Activated T-helper 1 cell treated with anti-CD3 and anti-CD28 coated beads, Interleukin-12 subunit alpha, Interleukin-12 subunit beta, Interleukin-2, Interleukin-4 antibody, amounts not matched to agents 30 ng/mL and 10 ng/mL and 1 ng/mL, durations not matched to agents 14 hours and 24 hours and 36 hours (primary cell): ENCODE results near the gene TALDO1. TPM values are rescaled to one million over a fixed set of nuclear protein-coding genes. Genes with fewer than 3 reads are reported as not detected.
A peak's percentile ranks its signal among the peaks of the same experiment; 100 is the strongest.

ENCODE experiments used
- DNase-seq: peaks from one replicate; pipeline ENCODE4 v3.0.0; 2021; ENCODE audit warnings: low spot score
- H3K27ac Mint-ChIP-seq: one replicate; pipeline ENCODE4 v1.8.0; 2021; ENCODE audit warnings: mild to moderate bottlenecking, mixed read lengths
- H3K27me3 Mint-ChIP-seq: one replicate; pipeline ENCODE4 v1.8.0; 2022; ENCODE audit warnings: mild to moderate bottlenecking, moderate library complexity, mixed read lengths; ENCODE audit not compliant: insufficient read depth
- H3K36me3 Mint-ChIP-seq: one replicate; pipeline ENCODE4 v1.8.0; 2021; ENCODE audit warnings: low read depth, mixed read lengths
- H3K4me1 Mint-ChIP-seq: one replicate; pipeline ENCODE4 v1.8.0; 2021; ENCODE audit warnings: low read depth, mixed read lengths
- H3K4me3 Mint-ChIP-seq: one replicate; pipeline ENCODE4 v1.8.0; 2021; ENCODE audit warnings: mild to moderate bottlenecking, moderate library complexity, mixed read lengths
- H3K9me3 Mint-ChIP-seq: one replicate; pipeline ENCODE4 v1.8.0; 2021; ENCODE audit warnings: mixed read lengths
- intact Hi-C: fragments of 100-400 bp; cut with micrococcal nuclease; formaldehyde crosslinking; loops from one replicate; pipeline ENCODE4 v1.15.1; 2024
- total RNA-seq: library from RNA; stranded (reverse); gene quantifications from 2 replicates; pipeline ENCODE4 v1.2.3, GENCODE V29; 2022

The TALDO1 gene
- total RNA-seq, 1 donor from 2014 or later: 269 TPM

GRCh38 chr11:812390-812789 is 65.1 kb downstream of the TALDO1 start:
- intact Hi-C loops: no loop called here
- DNase-seq: no peak
- Mint-ChIP-seq H3K27me3 (no peaks in the 10 kb centered on the region), H3K36me3 (peaks cover 29% of the 10 kb centered on the region), H3K4me3 (peak overlapping the region; percentile 92), H3K27ac (peak overlapping the region; percentile 34), H3K4me1 (peaks cover 28% of the 10 kb centered on the region), H3K9me3 (no peaks in the 10 kb centered on the region)

- Mint-ChIP-seq H3K4me3 (no peak overlapping the region), H3K27ac (no peak overlapping the region), H3K9me3 (no peaks in the 10 kb centered on the region), H3K27me3 (no peaks in the 10 kb centered on the region), H3K36me3 (peaks cover 29% of the 10 kb centered on the region), H3K4me1 (peaks cover 23% of the 10 kb centered on the region)
- no peak for DNase-seq
- intact Hi-C loops: no loop called here
These were observed 65.8 kb downstream of the TALDO1 start for GRCh38 chr11:813072-813455.

- H3K4me1 Mint-ChIP-seq: peaks cover 22% of the 10 kb centered on the region
These were observed 66.3 kb downstream of the TALDO1 start for GRCh38 chr11:813456-814096.

More at GRCh38 chr11:813456-814096, 66.3 kb downstream of the TALDO1 start:
- Mint-ChIP-seq H3K27ac (no peak overlapping the region), H3K9me3 (no peaks in the 10 kb centered on the region), H3K27me3 (no peaks in the 10 kb centered on the region), H3K4me3 (no peak overlapping the region), H3K36me3 (peaks cover 29% of the 10 kb centered on the region)
- intact Hi-C loops: no loop called here
- no peak for DNase-seq

Other genes with a start within 250 kb of the TALDO1 start
- 123 and 126 TPM in 2 replicates for gene RNH1, start 240.2 kb upstream of the TALDO1 start, total RNA-seq
- gene HRAS, start 211.9 kb upstream of the TALDO1 start, total RNA-seq: 76.6 and 88.7 TPM in 2 replicates
- gene LRRC56, start 209.9 kb upstream of the TALDO1 start, total RNA-seq: 1.8 and 2.2 TPM in 2 replicates
- gene LMNTD2, start 186.7 kb upstream of the TALDO1 start, total RNA-seq: 0.47 and 0.64 TPM in 2 replicates
- 15.9 and 19.8 TPM in 2 replicates for gene RASSF7, start 186.5 kb upstream of the TALDO1 start, total RNA-seq
- gene PHRF1, start 171.0 kb upstream of the TALDO1 start, total RNA-seq: 58.6 and 59.8 TPM in 2 replicates
- 56.6 and 63.1 TPM in 2 replicates for gene IRF7, start 131.5 kb upstream of the TALDO1 start, total RNA-seq
- not detected in 2 replicates for gene CDHR5, start 122.5 kb upstream of the TALDO1 start, total RNA-seq
- not detected in 2 replicates for gene SCT, start 120.3 kb upstream of the TALDO1 start, total RNA-seq
- 0.34 and 0.47 TPM in 2 replicates for gene DRD4, start 110.2 kb upstream of the TALDO1 start, total RNA-seq
- 72.2 and 72.7 TPM in 2 replicates for gene DEAF1, start 52.2 kb upstream of the TALDO1 start, total RNA-seq
- 14.2 and 14.7 TPM in 2 replicates for gene TMEM80, start 51.6 kb upstream of the TALDO1 start, total RNA-seq
- gene EPS8L2, start 41.2 kb upstream of the TALDO1 start, total RNA-seq: 16.8 and 20.2 TPM in 2 replicates
- gene GATD1, start 30.0 kb downstream of the TALDO1 start, total RNA-seq: 70.4 and 81.7 TPM in 2 replicates
- gene CEND1, start 42.6 kb downstream of the TALDO1 start, total RNA-seq: 7.1 and 7.2 TPM in 2 replicates
- gene SLC25A22, start 50.8 kb downstream of the TALDO1 start, total RNA-seq: 87.6 and 92.0 TPM in 2 replicates
- 25.2 and 27.9 TPM in 2 replicates for gene PIDD1, start 57.8 kb downstream of the TALDO1 start, total RNA-seq
- 2,072 and 2,148 TPM in 2 replicates for gene RPLP2, start 62.5 kb downstream of the TALDO1 start, total RNA-seq
- gene PNPLA2, start 71.5 kb downstream of the TALDO1 start, total RNA-seq: 63.3 and 64.0 TPM in 2 replicates
- gene CRACR2B, start 80.5 kb downstream of the TALDO1 start, total RNA-seq: 1.1 and 1.3 TPM in 2 replicates
- gene CD151, start 85.5 kb downstream of the TALDO1 start, total RNA-seq: 80.6 and 82.3 TPM in 2 replicates
- gene POLR2L, start 95.1 kb downstream of the TALDO1 start, total RNA-seq: 114 and 126 TPM in 2 replicates
- gene TSPAN4, start 95.4 kb downstream of the TALDO1 start, total RNA-seq: 12.8 and 13.9 TPM in 2 replicates
- 108 and 110 TPM in 2 replicates for gene CHID1, start 163.3 kb downstream of the TALDO1 start, total RNA-seq
- gene AP2A2, start 178.4 kb downstream of the TALDO1 start, total RNA-seq: 49.7 and 60.4 TPM in 2 replicates